DMS53 treated with DMSO at 0.1 percent for 48 hours (cell line): ENCODE measurements around the gene KANK3.
"Not testable (repeated sequence)": the region's sequence is repeated elsewhere in the genome, so short reads cannot be mapped to it uniquely, and the experiment has no call there.

Experiments
- DNase-seq: peaks from one replicate; lab custom pipeline; 2025; ENCODE audit not compliant: unreplicated experiment; lab: John Stamatoyannopoulos, UW

KANK3 gene

DNA sequence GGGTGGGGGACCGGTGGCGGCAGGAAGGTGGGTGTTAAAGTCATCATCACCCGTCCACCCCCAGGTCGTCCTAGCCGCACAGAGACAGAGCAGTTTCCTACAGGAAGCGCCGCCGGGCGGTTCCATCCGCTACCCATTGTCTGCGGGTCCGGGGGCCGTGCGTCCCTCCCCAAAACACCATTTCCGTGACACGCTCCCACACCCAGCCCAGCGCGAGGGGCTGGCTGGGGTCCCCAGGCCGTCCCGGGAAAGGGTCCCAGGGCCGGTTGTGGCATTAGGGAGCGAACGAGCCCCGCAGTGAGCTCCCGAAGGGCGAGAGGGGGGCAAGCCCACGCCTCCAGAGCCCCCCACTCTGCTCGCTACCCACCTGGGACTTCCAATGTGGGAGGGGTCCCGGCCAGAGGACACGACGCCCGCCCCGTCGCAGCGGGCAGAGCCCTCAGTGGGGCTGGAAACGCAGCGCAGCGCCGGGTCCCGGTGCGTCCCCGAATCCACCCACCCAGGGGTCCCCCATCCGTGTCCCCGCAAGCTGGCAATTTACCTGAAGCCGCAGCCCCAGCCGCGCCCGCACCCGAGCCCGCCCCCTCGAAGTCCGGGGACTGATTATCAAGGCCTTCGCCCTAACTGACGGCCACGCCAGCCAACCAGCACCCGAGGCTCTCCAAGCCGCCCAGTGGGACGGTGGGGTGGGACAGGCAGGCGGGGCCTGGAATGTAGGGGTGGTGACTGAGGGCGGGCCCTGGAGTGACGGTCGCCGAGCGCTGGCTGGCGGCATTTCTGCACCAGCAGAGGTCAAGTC is at the start of gene KANK3:
Gene KANK3, minus strand, starts transcription at position 579 of the 799 bp plus-strand sequence. CDS start 5,434 bp downstream, outside the sequence.
- DNase-seq, result peak; percentile 72

DNA sequence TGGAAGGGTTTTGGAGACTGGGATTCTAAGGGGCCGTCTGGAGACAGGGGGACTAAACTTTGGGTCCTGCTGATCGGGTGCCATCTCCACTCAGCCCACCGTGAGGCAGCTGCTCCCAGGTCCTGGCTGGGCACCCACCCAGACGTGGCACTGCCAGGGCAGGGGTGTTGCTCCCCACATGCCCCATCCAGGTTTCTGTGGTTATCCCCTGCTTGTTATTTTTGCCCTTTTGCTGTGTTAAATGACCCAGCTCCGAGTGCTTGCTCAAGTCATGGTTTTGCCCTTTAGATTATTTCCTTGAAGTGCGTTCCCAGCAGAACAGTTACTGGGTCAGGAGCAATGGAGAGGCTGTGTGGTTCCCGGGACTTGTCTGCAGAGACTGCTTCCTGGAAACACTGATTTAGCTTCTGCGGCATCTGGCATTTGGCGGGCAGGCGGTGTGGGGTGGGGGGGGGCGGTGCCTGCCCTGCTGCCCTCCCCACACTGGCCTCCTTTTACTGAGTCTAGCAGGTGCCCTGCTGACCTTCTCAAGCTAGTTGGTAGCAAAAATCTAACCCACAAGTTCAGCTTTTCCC is 49.0 kb upstream of the KANK3 start:
- DNase-seq, result no peak

DNA sequence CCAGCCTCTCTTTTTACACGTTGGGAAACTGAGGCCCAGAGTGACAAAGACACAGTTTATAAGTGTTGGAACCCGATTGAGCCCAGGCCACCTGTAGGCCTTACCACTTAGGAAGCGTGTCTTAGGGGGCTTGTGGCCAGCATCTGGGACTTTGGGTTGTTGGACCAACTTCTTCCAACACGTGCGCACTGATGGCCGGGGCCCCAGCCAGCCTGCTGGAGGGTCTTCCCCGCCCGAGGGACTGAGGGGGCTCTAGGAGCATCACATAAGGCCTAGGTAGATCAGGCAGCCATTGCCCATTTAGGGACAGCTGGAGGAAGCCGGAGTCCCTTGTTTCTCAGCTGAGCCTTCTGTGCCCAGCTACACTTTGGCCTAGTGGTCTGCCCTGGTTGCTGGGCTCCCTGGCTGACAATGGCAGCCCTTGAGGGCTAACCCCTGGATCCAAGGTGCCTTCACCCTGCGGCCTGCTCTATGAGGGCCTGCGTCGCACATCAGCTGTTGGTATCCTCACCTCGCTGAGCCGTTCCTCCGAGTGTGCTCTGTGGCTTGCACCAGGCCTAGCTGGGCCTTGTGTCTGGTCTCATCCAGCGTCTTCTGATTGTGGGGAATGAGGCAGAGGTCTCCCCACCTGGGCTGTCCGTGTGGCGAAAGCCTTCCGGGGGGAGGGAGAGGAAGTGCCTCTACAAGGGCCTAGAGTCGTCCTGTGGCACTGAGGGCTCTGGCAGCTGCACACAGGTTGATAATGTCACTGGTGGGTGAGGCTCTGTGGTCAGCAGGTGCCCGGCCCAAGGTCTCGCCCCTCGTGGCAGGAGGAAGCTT is 48.3 kb upstream of the KANK3 start:
- no peak for DNase-seq

DNA sequence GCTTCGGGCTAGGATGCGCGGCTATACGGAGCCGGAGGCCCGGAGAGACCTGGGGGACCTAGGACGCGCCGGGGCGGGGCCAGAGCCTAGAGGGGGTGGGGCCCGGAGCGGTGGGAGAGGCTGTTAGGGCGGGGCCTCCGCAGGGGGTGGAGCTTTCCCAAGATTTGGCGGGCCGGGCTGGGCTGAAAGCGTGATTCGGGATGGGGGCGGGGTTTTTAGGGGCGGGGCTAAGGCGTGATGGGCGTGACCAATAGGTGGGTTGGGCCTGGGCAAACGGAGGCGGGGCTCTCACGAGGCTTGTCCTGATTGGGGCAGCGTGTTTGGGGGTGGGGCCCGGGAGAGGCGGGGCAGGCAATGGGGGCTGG is 47.5 kb upstream of the KANK3 start:
- peak; percentile 60 for DNase-seq

DNA sequence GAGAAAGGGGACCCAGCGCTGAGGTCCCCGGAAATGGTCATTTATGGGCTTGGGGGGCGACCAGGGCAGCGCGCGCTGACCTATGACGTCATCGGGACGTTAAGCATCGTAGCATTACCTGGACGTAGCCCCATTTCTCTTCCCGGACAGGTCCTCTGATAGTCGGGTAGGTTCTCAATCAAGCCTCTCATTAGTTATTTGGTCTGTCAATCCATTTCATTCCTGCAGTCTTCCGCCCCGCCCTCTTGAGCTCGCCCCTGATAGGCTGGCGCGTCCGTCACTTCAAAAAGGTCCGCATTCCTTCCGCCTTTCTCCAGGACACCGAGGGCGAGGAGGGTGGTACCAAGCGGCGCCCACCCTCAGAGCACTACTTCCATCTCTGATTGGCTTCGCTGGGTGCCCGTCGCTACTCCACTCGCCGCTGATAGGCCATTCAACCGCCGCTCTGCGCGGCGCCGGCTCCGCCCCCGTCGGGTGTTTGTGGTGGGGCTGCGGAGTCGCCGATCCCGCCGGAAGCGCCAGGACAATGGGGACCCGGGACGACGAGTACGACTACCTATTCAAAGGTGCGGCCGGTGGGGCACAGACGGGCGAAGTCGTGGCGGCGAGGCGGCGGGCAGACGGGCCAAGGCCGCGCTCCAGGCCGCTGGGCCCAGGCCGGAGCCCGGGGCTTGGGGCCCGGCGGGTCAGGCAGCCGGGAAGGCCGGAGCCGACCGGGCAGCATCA is 47.0 kb upstream of the KANK3 start, which contains the start of gene RAB11B:
Gene RAB11B, plus strand, starts transcription at position 470 of the 726 bp plus-strand sequence. Its CDS starts 57 bp downstream, at position 527.
- DNase-seq, result peak; percentile 98

DNA sequence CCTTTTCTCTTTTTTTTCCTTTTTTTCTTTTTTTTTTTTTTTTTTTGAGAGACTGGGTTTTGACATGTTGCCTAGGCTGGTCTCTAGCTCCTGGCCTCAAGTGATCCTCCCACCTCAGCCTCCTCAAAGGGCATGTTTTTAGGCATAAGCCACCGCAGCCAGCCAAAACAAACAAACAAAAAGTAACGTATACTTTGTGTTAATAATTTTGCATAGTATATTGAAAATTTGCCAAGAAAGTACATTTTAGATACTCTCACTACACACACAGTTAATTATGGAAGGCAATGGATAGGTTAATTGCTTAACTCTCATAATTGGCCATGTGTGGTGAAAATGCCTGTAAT is 45.5 kb upstream of the KANK3 start:
- DNase-seq, result no peak

DNA sequence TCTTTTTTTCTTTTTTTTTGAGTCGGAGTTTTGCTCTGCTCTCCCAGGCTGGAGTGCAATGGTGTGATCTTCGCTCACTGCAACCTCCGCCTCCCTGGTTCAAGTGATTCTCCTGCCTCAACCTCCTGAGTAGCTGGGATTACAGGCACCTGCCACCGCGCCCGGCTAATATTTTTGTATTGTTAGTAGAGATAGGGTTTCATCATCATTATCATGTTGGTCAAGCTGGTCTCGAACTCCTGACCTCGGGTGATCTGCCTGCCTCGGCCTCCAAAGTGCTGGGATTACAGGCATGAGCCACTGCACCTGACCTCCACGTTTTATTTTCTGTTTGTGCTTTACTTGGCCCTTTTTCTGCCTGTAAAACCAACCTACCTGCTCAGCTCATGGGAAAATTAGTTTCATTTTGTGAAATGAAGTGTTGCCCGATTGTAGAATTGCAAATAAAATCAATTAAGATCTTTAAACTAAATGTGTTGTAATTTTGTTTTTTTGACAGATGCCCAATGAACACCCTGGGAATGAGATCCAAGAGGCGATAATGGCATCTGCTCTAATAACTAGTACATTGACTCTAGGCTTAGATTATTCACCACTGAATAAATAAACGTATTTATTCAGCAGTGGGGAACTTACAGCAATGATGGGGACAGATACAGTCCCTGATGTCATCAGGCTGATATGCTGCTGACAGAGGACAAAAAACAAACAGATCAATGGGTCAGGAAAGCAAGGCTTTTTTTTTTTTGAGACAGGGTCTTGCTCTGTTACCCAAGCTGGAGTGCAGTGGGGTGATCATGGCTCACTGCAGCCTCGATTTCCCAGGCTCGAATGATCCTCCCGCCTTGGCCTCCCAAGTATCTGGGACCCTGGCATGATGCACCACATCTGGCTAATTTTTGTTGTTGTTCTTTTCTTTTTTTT is 44.9 kb upstream of the KANK3 start:
- DNase-seq, result peak; percentile 93

DNA sequence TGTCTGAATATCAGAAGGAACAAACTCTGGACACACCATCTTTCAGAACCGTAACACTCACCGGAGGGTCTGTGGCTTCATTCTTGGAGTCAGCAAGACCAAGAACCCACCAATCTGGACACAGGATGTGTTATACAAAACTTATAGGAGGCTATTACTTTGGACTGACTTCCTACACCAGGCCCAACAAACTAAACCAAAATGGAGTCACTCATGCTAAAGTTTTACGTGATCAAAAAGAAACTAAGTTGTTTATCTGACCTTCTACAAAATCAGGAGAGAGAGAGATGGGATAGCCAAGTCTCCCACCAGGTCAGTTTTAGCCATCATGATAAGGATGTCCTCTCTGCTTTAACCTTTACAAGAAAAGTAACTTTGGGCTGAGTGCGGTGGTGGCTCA is 43.9 kb upstream of the KANK3 start:
- DNase-seq, result no peak

DNA sequence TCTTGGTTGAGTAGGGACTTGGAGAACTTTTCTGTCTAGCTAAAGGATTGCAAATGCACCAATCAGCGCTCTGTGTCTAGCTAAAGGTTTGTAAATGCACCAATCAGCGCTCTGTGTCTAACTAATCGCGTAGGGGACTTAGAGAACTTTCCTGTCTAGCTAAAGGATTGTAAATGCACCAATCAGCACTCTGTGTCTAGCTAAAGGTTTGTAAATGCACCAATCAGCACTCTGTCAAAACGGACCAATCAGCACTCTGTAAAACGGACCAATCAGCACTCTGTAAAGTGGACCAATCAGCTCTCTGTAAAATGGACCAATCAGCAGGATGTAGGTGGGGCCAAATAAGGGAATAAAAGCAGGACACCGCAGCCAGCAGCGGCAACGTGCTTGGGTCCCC is 43.4 kb upstream of the KANK3 start:
- not testable (repeated sequence) for DNase-seq

DNA sequence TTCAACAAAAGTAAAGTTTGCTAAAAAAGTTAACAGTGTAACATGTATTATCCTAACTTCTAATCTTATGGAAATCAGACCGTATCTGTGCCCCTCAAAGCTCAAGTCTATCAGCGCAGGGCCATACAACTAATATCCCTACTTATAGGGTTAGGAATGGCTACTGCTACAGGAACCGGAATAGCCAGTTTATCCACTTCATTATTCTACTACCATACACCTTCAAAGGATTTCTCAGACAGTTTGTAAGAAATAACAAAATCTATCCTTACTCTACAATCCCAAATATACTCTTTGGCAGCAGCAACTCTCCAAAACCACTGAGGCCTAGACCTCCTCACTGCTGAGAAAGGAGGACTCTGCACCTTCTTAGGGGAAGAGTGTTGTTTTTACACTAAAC is 42.5 kb upstream of the KANK3 start:
- DNase-seq, result peak; percentile 58

DNA sequence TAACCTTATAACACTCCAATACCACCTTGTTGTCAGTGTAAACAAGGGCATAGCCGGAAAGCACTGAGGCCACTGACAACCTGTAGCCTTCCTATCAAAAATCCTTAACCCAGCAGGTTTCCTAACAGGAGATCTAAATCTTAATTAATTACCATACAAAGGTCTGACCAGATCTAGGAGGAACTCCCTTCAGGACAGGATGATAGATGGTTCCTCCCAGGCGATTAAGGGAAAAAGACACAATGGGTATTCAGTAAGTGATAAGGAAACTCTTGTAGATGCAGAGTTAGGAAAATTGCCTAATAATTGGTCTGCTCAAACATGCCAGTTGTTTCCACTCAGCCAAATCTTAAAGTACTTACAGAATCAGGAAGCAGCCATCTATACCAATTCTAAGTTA is 42.0 kb upstream of the KANK3 start:
- not testable (repeated sequence) for DNase-seq

DNA sequence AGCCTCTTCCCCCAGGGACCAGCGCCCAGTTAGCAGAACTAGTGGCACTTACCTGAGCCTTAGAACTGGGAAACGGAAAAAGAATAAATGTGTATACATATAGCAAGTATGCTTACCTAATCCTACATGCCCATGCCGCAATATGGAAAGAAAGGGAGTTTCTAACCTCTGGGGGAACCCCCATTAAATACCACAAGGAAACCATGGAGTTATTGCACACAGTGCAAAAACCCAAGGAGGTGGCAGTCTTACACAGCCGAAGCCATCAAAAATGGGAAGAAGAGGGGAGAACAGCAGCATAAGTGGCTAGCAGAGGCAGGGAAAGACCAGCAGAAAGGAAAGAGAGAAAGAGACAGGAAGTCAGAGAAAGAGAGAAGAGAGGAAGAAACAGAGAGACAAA is 41.5 kb upstream of the KANK3 start:
- not testable (repeated sequence) for DNase-seq

DNA sequence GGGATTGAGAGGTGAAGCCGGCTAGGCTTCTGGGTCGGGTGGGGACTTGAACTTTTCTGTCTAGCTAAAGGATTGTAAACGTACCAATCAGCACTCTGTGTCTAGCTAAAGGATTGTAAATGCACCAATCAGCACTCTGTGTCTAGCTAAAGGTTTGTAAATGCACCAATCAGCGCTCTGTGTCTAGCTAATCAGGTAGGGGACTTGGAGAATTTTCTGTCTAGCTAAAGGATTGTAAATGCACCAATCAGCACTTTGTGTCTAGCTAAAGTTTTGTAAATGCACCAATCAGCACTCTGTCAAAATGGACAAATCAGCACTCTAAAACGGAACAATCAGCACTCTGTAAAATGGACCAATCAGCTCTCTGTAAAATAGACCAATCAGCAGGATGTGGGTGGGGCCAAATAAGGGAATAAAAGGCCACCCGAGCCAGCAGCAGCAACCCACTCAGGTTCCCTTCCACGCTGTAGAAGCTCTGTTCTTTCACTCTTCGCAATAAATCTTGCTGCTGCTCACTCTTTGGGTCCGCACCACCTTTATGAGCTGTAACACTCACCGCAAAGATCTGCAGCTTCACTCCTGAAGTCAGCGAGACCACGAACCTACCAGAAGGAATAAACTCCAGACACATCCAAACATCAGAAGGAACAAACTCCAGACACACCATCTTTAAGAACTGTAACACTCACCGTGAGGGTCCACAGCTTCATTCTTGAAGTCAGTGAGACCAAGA is 36.3 kb upstream of the KANK3 start:
- DNase-seq, result not testable (repeated sequence)

DNA sequence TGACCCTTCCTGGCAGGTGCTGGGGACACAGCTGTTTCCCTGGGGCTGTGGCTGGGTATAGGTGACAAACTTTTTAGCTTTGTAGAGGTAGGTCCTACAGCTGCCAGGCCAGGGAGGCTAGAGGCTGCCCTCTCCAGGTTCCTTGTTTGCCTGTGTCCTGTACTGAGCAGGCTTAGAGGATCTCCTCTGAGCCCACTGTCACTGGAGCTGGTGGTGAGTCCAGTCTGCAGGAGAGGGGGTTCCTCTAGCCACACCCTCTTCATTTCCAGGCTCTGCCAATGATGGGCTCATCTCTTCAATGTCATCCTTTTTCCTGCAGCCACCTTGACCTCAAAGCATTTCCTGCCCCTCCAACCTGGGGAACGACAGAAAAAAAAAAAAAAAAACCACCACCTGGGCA is 34.5 kb upstream of the KANK3 start:
- DNase-seq, result no peak

DNA sequence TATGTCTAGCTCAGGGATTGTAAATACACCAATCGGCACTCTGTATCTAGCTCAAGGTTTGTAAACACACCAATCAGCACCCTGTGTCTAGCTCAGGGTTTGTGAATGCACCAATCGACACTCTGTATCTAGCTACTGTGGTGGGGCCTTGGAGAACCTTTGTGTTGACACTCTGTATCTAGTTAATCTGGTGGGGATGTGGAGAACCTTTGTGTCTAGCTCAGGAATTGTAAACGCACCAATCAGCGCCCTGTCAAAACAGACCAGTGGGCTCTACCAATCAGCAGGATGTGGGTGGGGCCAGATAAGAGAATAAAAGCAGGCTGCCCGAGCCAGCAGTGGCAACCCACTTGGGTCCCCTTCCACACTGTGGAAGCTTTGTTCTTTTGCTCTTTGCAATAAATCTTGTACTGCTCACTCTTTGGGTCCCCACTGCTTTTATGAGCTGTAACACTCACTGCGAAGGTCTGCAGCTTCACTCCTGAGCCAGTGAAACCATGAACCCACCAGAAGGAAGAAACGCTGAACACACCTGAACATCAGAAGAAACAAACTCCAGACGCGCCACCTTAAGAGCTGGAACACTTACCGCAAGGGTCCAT is 33.4 kb upstream of the KANK3 start:
- DNase-seq, result not testable (repeated sequence)

DNA sequence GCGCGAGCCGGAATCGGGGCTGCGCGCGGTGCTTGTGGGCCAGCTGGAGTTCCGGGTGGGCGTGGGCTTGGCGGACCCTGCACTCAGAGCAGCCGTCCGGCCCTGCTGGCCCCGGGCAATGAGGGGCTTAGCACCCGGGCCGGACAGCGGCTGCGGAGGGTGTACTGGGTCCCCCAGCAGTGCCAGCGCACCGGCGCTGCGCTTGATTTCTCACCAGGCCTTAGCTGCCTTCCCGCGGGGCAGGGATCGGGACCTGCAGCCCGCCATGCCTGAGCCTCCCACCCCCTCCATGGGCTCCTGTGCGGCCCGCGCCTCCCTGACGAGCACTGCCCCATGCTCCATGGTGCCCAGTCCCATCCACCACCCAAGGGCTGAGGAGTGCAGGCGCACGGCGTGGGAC is 32.7 kb upstream of the KANK3 start:
- DNase-seq, result not testable (repeated sequence)

DNA sequence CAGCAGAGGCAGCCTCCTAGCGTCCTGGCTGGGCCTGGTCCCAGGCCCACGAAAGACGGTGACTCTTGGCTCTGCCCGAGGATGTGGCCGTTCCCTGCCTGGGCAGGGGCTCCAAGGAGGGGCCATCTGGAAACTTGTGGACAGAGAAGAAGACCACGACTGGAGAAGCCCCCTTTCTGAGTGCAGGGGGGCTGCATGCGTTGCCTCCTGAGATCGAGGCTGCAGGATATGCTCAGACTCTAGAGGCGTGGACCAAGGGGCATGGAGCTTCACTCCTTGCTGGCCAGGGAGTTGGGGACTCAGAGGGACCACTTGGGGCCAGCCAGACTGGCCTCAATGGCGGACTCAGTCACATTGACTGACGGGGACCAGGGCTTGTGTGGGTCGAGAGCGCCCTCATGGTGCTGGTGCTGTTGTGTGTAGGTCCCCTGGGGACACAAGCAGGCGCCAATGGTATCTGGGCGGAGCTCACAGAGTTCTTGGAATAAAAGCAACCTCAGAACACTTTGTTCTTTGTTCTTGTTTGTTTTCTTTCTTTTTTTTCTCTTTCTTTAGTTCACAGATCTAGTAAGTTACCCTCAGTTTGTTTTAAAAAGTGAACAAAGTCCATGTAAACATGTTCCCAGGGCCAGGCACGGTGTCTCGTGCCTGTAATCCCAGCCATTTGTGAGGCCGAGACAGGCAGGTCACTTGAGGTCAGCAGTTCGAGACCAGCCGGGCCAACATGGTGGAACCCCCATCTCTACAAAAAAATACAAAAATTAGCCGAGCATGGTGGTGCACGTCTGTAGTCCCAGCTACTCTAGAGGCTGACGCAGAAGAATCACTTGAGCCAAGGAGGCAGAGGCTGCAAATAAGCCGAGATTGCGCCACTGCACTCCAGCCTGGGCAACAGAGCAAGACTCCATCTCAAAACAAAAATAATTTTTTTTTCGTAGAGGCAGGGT is 31.1 kb upstream of the KANK3 start:
- no peak for DNase-seq
